Aorta (tissue), 5 donors: ENCODE measurements around the gene CNRIP1. TPM values are rescaled to one million over a fixed set of nuclear protein-coding genes. Genes with fewer than 3 reads are reported as not detected.

Experiments used
- ATAC-seq: fragments of 200-7000 bp; cut with Tn5 transposase; one replicate; pipeline ENCODE4 v1.9.1; 2022; ENCODE audit warnings: moderate library complexity; ENCODE audit not compliant: low FRiP score
- DNase-seq, 2 donors: peaks; one replicate each; pipeline ENCODE4 v3.0.0-alpha.2; 2020
- H3K27ac ChIP-seq, 2 donors: one replicate each; pipeline ENCODE4 v1.5.1; 2013; ENCODE audit warnings: low read length in 2 of 2, mild to moderate bottlenecking in 2 of 2, moderate library complexity in 2 of 2, control low read depth in 1 of 2, inconsistent platforms in 1 of 2, low read depth in 1 of 2
- H3K27me3 ChIP-seq, 2 donors: one replicate each; pipeline ENCODE4 v1.6.1; 2013; ENCODE audit warnings: control low read depth in 1 of 2, low read length in 1 of 2, mild to moderate bottlenecking in 1 of 2, moderate library complexity in 1 of 2; ENCODE audit not compliant: insufficient read depth in 2 of 2, control insufficient read depth in 1 of 2
- H3K36me3 ChIP-seq, 2 donors: one replicate each; pipeline ENCODE4 v1.6.1; 2013; ENCODE audit warnings: control low read depth in 1 of 2, low read length in 1 of 2, mild to moderate bottlenecking in 1 of 2; ENCODE audit not compliant: insufficient read depth in 2 of 2, control insufficient read depth in 1 of 2
- H3K4me1 ChIP-seq, 2 donors: one replicate each; pipeline ENCODE4 v1.6.1; 2013; ENCODE audit warnings: low read length in 2 of 2, control low read depth in 1 of 2, mild to moderate bottlenecking in 1 of 2, moderate library complexity in 1 of 2; ENCODE audit not compliant: insufficient read depth in 2 of 2, control insufficient read depth in 1 of 2
- H3K4me3 ChIP-seq, 2 donors: one replicate each; pipeline ENCODE4 v1.5.1; 2013; ENCODE audit warnings: low read length in 2 of 2, control low read depth in 1 of 2, mild to moderate bottlenecking in 1 of 2
- H3K9me3 ChIP-seq: one replicate; pipeline ENCODE4 v1.6.1; 2013; ENCODE audit warnings: mild to moderate bottlenecking, low read length; ENCODE audit not compliant: control insufficient read depth
- WGBS, 2 donors: extraction: QIAGEN DNeasy Blood & Tissue Kit; methylation state at CpG; one replicate each; pipeline ENCODE4 v1.1.7; 2013; 5-methylcytosine and 5-hydroxymethylcytosine counted together
- intact Hi-C, 2 donors: fragments of 100-400 bp; cut with DNase I; formaldehyde crosslinking; loops; one replicate each; pipeline versions ENCODE4 v1.14.2 to v1.15.0; 2022
- polyA plus RNA-seq, 2 donors: library from polyadenylated mRNA; stranded (reverse); fragments of 200-250 nt; gene quantifications; one replicate each; pipeline ENCODE4 v1.2.3, GENCODE V29; 2013
- total RNA-seq, 2 donors: library from RNA; stranded (reverse); fragmentation: NEBNext Ultra II Directional; extraction: Animal tissue kit (Norgen Biotek cat#: 25700); gene quantifications; one replicate each; pipeline ENCODE4 v1.2.1, GENCODE V29; 2021
- donor health status: healthy with polysubstance abuse.
- donor health status: Bipolar disorder and iron deficiency.
- donor health status: DM: no; HTN: no; CAD: no.
- donor health status: DM: no; HTN: no; CAD: no.
- donor health status: DM: yes; HTN: yes; CAD: no.

Gene CNRIP1
- total and polyA plus RNA-seq, 4 donors: 24.8 to 40.7 (median 29.9) TPM

- DNase-seq (no peak), ATAC-seq (no peak)
- no peaks in the 10 kb centered on the region for H3K9me3 ChIP-seq
- peaks cover 0 to 11% of the 10 kb centered on the region in 2 donors for H3K4me1 ChIP-seq
- no peak overlapping the region for H3K27ac ChIP-seq
- intact Hi-C loops: no loop called here
- H3K36me3 ChIP-seq: no peaks in the 10 kb centered on the region
- H3K4me3 ChIP-seq: no peak overlapping the region
- no peaks in the 10 kb centered on the region for H3K27me3 ChIP-seq
These were observed 74.1 kb downstream of the CNRIP1 start for GRCh38 chr2:68245672-68246071.

GRCh38 chr2:68245066-68245465 lies 74.7 kb downstream of the CNRIP1 start:
- intact Hi-C loops: no loop called here
- WGBS, 2 donors: 95 to 97% methylated on average over 4 of the region's 4 CpGs
- H3K4me1 ChIP-seq: peaks cover 0 to 11% of the 10 kb centered on the region in 2 donors

DNA sequence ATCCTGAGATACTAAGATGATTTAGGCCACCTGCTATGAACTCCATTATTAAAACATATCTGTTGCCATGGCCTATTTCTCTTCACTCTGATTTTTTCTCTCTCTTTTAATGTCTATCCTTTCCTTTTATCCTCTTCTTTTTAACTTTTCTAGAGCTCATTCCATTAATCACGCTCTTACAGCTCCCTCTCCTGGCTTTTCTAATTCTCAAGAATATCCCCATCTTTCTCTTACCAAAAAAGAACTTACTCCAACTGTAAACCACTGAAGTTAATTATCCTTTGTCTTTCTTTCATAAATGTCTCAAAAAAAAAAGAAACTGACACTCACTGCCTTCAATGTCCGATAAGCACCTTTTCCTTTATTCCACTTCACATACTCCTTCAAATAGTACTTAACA lies 75.3 kb downstream of the CNRIP1 start:
- no peak overlapping the region for H3K27ac ChIP-seq
- intact Hi-C loops: no loop called here
- H3K4me3 ChIP-seq: no peak overlapping the region
- 62 to 69% methylated on average over 2 of the region's 2 CpGs for WGBS, 2 donors
- no peaks in the 10 kb centered on the region for H3K36me3 ChIP-seq
- H3K27me3 ChIP-seq: no peaks in the 10 kb centered on the region
- DNase-seq (no peak), ATAC-seq (no peak)
- H3K9me3 ChIP-seq: no peaks in the 10 kb centered on the region
- peaks cover 0 to 11% of the 10 kb centered on the region in 2 donors for H3K4me1 ChIP-seq

More at GRCh38 chr2:68245066-68245465, 74.7 kb downstream of the CNRIP1 start:
- no peak overlapping the region for H3K27ac ChIP-seq
- H3K27me3 ChIP-seq: no peaks in the 10 kb centered on the region
- no peak overlapping the region for H3K4me3 ChIP-seq
- DNase-seq: no peak
- H3K36me3 ChIP-seq: no peaks in the 10 kb centered on the region
- no peak for ATAC-seq
- no peaks in the 10 kb centered on the region for H3K9me3 ChIP-seq

Other genes with a start within 250 kb of the CNRIP1 start
- 10 to 100 TPM; 10.5 to 12.2 TPM for gene PNO1, start 162.1 kb downstream of the CNRIP1 start, total RNA-seq
- gene PNO1, start 162.1 kb downstream of the CNRIP1 start, polyA plus RNA-seq: 10 to 100 TPM in 1 of 2 donors, 1 to 10 TPM in 1; 6.6 to 11.6 TPM
- gene PPP3R1, start 67.4 kb downstream of the CNRIP1 start, total RNA-seq: 10 to 100 TPM; 50.4 to 51.0 TPM
- 10 to 100 TPM; 16.6 to 22.5 TPM for gene PPP3R1, start 67.4 kb downstream of the CNRIP1 start, polyA plus RNA-seq
- gene PLEK, start 45.3 kb upstream of the CNRIP1 start, total RNA-seq: 10 to 100 TPM; 14.6 to 32.9 TPM
- gene PLEK, start 45.3 kb upstream of the CNRIP1 start, polyA plus RNA-seq: 10 to 100 TPM in 1 of 2 donors, 1 to 10 TPM in 1; 3.3 to 12.3 TPM
- gene FBXO48, start 147.3 kb upstream of the CNRIP1 start, total RNA-seq: 1 to 10 TPM; 1.0 to 1.5 TPM
- gene FBXO48, start 147.3 kb upstream of the CNRIP1 start, polyA plus RNA-seq: 1 to 10 TPM in 1 of 2 donors, under 1 TPM in 1; 0.43 to 1.1 TPM
- gene APLF, start 147.6 kb upstream of the CNRIP1 start, total RNA-seq: 1 to 10 TPM; 7.9 to 8.7 TPM
- 1 to 10 TPM; 1.3 TPM for gene APLF, start 147.6 kb upstream of the CNRIP1 start, polyA plus RNA-seq